Testis (tissue), 3 donors: ENCODE measurements around the gene ANTXR1. TPM values are rescaled to one million over a fixed set of nuclear protein-coding genes. Genes with fewer than 3 reads are reported as not detected.
A peak's percentile ranks its signal among the peaks of the same experiment; 100 is the strongest.

Source experiments
- DNase-seq: peaks from one replicate; pipeline ENCODE4 v3.0.0-alpha.2; 2019
- H3K27ac ChIP-seq, 2 donors: fragments of 200-600 bp; sonication (generic); one replicate each; pipeline ENCODE4 v1.5.1; 2019
- H3K27me3 ChIP-seq: fragments of 200-600 bp; sonication (generic); one replicate; pipeline ENCODE4 v1.5.1; 2019
- H3K36me3 ChIP-seq: fragments of 200-600 bp; sonication (generic); one replicate; pipeline ENCODE4 v1.5.1; 2017; ENCODE audit warnings: low read depth; ENCODE audit errors: missing control alignments
- H3K4me1 ChIP-seq: fragments of 200-600 bp; sonication (generic); one replicate; pipeline ENCODE4 v1.5.1; 2019
- H3K4me3 ChIP-seq, 2 donors: fragments of 200-600 bp; sonication (generic); one replicate each; pipeline ENCODE4 v1.5.1; 2017 to 2019
- H3K9me3 ChIP-seq: fragments of 200-600 bp; sonication (generic); one replicate; pipeline ENCODE4 v1.5.1; 2017
- CTCF ChIP-seq, 3 experiments: fragments of 450-650 bp in 2 of 3; fragments of 200-600 bp in 1 of 3; sonication (generic) in 1 of 3; IDR thresholded peaks; one replicate each; pipeline ENCODE4 v1.5.1; 2016 to 2019; ENCODE audit warnings: antibody characterized with exemption in 3 of 3, mild to moderate bottlenecking in 2 of 3, moderate library complexity in 1 of 3
- POLR2A ChIP-seq: fragments of 450-650 bp; IDR thresholded peaks from one replicate; pipeline ENCODE4 v1.6.1; 2017; ENCODE audit warnings: antibody characterized with exemption, mild to moderate bottlenecking, moderate library complexity
- WGBS, 2 donors: methylation state at CpG; one replicate each; pipeline ENCODE4 v1.1.5; 2018; 5-methylcytosine and 5-hydroxymethylcytosine counted together
- intact Hi-C: fragments of 100-400 bp; cut with DNase I; formaldehyde crosslinking; loops from one replicate; pipeline ENCODE4 v1.15.1; 2023; ENCODE audit warnings: low total_unique reads
- polyA plus RNA-seq: library from polyadenylated mRNA; stranded (reverse); fragments of 350-450 nt; fragmentation: Illumina TruSeq; extraction: RNeasy Lipid Tissue Mini Kit (QIAGEN cat#74804); gene quantifications from one replicate; pipeline ENCODE4 v1.2.3, GENCODE V29; 2014; ENCODE audit warnings: low read depth, low replicate concordance; ENCODE audit not compliant: insufficient read depth
- total RNA-seq, 2 donors: library from RNA; depleted of rRNA; stranded (reverse); fragments of >200 nt; gene quantifications; one replicate each; pipeline ENCODE4 v1.2.3, GENCODE V29; 2016

ANTXR1 gene
- total and polyA plus RNA-seq, 3 donors from 2014 or later = 16.6 to 35.7 (median 20.1) TPM

- no peak for DNase-seq
- 89 to 93% methylated on average over 7 of the region's 7 CpGs for WGBS, 2 donors
- Histone ChIP-seq H3K27ac (no peak overlapping the region), H3K36me3 (no peaks in the 10 kb centered on the region), H3K4me3 (no peak overlapping the region), H3K27me3 (no peaks in the 10 kb centered on the region), H3K9me3 (no peaks in the 10 kb centered on the region), H3K4me1 (peaks cover 17% of the 10 kb centered on the region)
- intact Hi-C loops = no loop called here
- TF ChIP-seq POLR2A (no peak), CTCF (IDR thresholded peaks at IDR 0.05) (no peak)
These were observed 188.3 kb downstream of the ANTXR1 start for GRCh38 chr2:69201259-69201658.

DNA sequence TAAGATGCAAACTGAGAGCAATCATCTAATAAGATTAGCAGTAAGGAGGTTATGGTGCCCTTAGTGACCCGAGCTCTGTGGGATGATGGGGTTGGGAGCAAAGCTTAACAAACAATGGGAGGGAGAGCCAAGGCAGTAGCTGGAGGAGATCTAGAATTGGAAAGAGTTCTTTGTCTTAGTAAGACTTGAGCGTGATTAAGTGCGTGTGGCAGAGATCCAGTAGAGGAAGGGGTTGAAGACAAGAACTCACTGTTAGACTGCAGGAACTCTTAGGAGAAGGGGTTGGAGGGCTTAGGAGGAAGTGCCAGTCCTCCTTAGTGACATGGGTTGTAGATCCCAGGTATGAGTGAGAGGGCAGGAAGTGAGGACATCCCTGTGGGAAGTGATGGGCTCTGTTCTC lies 189.3 kb downstream of the ANTXR1 start:
- TF ChIP-seq CTCF (IDR thresholded peaks at IDR 0.05) (no peak), POLR2A (no peak)
- 77 to 81% methylated on average over 3 of the region's 3 CpGs for WGBS, 2 donors
- intact Hi-C loops = no loop called here
- Histone ChIP-seq H3K4me1 (peaks cover 15% of the 10 kb centered on the region), H3K4me3 (no peak overlapping the region), H3K27ac (no peak overlapping the region), H3K27me3 (no peaks in the 10 kb centered on the region), H3K9me3 (no peaks in the 10 kb centered on the region), H3K36me3 (no peaks in the 10 kb centered on the region)
- DNase-seq = no peak

- H3K4me3 ChIP-seq = no peak overlapping the region
- no peak for DNase-seq
- no peaks in the 10 kb centered on the region for H3K27me3 ChIP-seq
- no peak overlapping the region for H3K27ac ChIP-seq
- 49 to 54% methylated on average over 4 of the region's 4 CpGs for WGBS, 2 donors
- intact Hi-C loops = no loop called here
- H3K9me3 ChIP-seq = no peaks in the 10 kb centered on the region
- TF ChIP-seq POLR2A (no peak), CTCF (IDR thresholded peaks at IDR 0.05) (no peak)
- no peaks in the 10 kb centered on the region for H3K36me3 ChIP-seq
- H3K4me1 ChIP-seq = peaks cover 15% of the 10 kb centered on the region
These were observed 190.4 kb downstream of the ANTXR1 start for GRCh38 chr2:69203166-69203985.

- no peak overlapping the region for H3K27ac ChIP-seq
- TF ChIP-seq CTCF (IDR thresholded peaks at IDR 0.05) (no peak), POLR2A (no peak)
- no peaks in the 10 kb centered on the region for H3K9me3 ChIP-seq
- no peaks in the 10 kb centered on the region for H3K27me3 ChIP-seq
- no peak for DNase-seq
- peaks cover 15% of the 10 kb centered on the region for H3K4me1 ChIP-seq
- intact Hi-C loops = no loop called here
- H3K4me3 ChIP-seq = no peak overlapping the region
- 44 to 56% methylated on average over 3 of the region's 3 CpGs for WGBS, 2 donors
- no peaks in the 10 kb centered on the region for H3K36me3 ChIP-seq
These were observed 191.7 kb downstream of the ANTXR1 start for GRCh38 chr2:69204654-69205053.

- H3K9me3 ChIP-seq = no peaks in the 10 kb centered on the region
- intact Hi-C loops = no loop called here
- peak; percentile 32 for DNase-seq
- H3K4me1 ChIP-seq = peaks cover 15% of the 10 kb centered on the region
- H3K36me3 ChIP-seq = no peaks in the 10 kb centered on the region
- WGBS, 2 donors = 18 to 42% methylated on average over 2 of the region's 2 CpGs
- no peak overlapping the region for H3K4me3 ChIP-seq
- TF ChIP-seq CTCF (IDR thresholded peaks at IDR 0.05) (no peak), POLR2A (no peak)
- no peaks in the 10 kb centered on the region for H3K27me3 ChIP-seq
- H3K27ac ChIP-seq = no peak overlapping the region
These were observed 192.1 kb downstream of the ANTXR1 start for GRCh38 chr2:69205076-69205475.
